Measurements from ENCODE around the gene IL36A.

IL36A gene

DNA sequence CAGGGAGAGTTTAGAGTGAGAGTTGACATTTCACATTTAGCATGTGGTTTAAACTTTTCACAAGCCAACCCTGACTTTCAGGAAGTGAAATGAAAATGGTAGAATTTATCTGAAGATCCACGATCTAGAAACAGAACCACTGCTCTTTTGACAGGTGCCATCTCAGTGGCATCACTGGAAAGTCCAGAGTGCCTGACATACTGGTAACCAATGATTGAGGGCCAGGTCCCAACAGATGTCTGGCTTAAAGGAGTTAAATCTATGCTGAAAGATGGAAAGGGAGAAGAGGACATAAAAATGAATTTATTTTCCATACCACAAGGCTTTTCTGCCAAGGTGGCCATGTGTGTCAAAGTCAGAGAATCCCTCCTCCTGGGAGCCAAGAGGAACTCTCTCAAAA lies 24.7 kb upstream of the IL36A start:
- no peak overlapping the region for H3K27ac ChIP-seq (ENCODE audit: low read depth, low read length)
- peaks cover 4% of the 10 kb centered on the region for H3K27me3 ChIP-seq (ENCODE audit: control insufficient read depth, insufficient read depth, low read length)

DNA sequence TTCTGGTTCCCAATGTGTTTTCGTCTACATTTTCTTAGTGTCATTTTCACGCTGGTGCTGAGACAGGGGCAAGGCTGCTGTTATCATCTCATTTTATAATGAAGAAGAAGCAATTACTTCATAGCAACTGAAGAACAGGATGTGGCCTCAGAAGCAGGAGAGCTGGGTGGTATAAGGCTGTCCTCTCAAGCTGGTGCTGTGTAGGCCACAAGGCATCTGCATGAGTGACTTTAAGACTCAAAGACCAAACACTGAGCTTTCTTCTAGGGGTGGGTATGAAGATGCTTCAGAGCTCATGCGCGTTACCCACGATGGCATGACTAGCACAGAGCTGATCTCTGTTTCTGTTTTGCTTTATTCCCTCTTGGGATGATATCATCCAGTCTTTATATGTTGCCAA lies 20.2 kb upstream of the IL36A start:
- Histone ChIP-seq H3K27me3 (ENCODE audit: control insufficient read depth, insufficient read depth, low read length) (no peaks in the 10 kb centered on the region), H3K27ac (ENCODE audit: low read depth, low read length) (no peak overlapping the region), H3K4me3 (ENCODE audit: low read length) (no peak overlapping the region), H3K9ac (ENCODE audit: low read length) (no peak overlapping the region), H3K36me3 (ENCODE audit: control insufficient read depth, insufficient read depth, low read length) (no peaks in the 10 kb centered on the region), H3K4me1 (ENCODE audit: control insufficient read depth, insufficient read depth, low read length) (no peaks in the 10 kb centered on the region)

More for the DNA sequence above, 24.7 kb upstream of the IL36A start:
- Histone ChIP-seq H3K36me3 (ENCODE audit: control insufficient read depth, insufficient read depth, low read length) (no peaks in the 10 kb centered on the region), H3K9ac (ENCODE audit: low read length) (no peak overlapping the region), H3K4me3 (ENCODE audit: low read length) (no peak overlapping the region), H3K4me1 (ENCODE audit: control insufficient read depth, insufficient read depth, low read length) (no peaks in the 10 kb centered on the region)

DNA sequence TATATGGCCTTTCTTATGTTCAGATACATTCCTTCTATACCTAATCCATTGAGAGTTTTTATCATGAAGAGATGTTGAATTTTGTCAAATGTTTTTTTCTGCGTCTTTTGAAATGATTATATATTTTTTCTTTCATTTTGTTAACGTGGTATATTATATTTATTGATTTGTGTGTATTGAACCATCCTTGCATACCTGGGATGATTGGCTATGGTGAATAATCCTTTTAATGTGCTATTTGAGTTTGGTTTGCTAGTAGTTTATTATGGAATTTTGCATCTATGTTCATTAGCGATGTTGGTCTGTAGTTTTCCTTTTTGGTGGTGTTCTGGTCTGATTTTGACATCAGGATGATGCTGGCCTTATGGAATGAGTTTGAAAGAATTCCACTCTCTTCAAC lies 15.6 kb upstream of the IL36A start:
- Histone ChIP-seq H3K4me1 (ENCODE audit: control insufficient read depth, insufficient read depth, low read length) (no peaks in the 10 kb centered on the region), H3K4me3 (ENCODE audit: low read length) (no peak overlapping the region), H3K27me3 (ENCODE audit: control insufficient read depth, insufficient read depth, low read length) (no peaks in the 10 kb centered on the region)

DNA sequence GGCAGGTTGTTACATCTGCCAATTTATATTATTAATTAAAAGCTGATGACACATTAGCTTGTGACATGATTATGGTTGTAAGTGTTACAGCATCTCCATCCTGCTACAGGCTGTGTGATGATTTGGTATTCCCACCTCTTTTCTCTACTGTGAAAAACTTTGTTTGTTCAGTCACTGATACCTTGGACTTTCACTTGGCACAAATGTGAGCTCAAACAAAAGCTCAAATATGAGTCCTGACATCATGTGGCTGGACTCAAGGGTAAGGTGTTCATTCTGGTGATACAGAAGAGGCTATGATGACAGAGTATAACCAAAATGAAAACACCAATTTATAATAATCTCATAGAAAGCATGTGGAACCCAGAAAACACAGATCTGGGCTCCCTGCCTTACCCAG lies 11.4 kb upstream of the IL36A start:
- no peaks in the 10 kb centered on the region for H3K27me3 ChIP-seq (ENCODE audit: control insufficient read depth, insufficient read depth, low read length)
- no peak overlapping the region for H3K9ac ChIP-seq (ENCODE audit: low read length)
- no peak overlapping the region for H3K4me3 ChIP-seq (ENCODE audit: low read length)
- no peaks in the 10 kb centered on the region for H3K4me1 ChIP-seq (ENCODE audit: control insufficient read depth, insufficient read depth, low read length)
- no peaks in the 10 kb centered on the region for H3K36me3 ChIP-seq (ENCODE audit: control insufficient read depth, insufficient read depth, low read length)
- H3K27ac ChIP-seq (ENCODE audit: low read depth, low read length) = no peak overlapping the region

More for the DNA sequence above, 15.6 kb upstream of the IL36A start:
- no peak overlapping the region for H3K27ac ChIP-seq (ENCODE audit: low read depth, low read length)
- H3K36me3 ChIP-seq (ENCODE audit: control insufficient read depth, insufficient read depth, low read length) = no peaks in the 10 kb centered on the region
- H3K9ac ChIP-seq (ENCODE audit: low read length) = no peak overlapping the region

DNA sequence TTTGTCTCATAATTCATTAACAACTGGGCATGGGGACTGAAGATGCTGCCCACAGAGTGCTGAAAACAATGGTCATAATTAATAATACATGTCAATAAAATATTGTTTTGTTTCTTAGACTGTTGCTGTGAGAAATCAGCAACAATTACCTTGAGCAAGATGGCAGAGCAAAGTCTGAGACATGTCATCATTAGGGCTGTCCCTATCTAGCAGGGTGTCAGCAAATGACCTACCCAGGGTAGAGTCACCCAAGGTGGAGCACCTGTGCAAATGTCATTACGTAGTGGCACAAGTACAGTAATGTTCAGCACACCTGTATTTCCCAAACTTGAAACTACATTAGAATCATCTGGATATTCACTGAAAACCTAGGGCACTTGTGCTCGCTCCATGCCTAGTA lies 10.6 kb upstream of the IL36A start:
- Histone ChIP-seq H3K27me3 (ENCODE audit: control insufficient read depth, insufficient read depth, low read length) (no peaks in the 10 kb centered on the region), H3K4me3 (ENCODE audit: low read length) (no peak overlapping the region), H3K4me1 (ENCODE audit: control insufficient read depth, insufficient read depth, low read length) (no peaks in the 10 kb centered on the region), H3K27ac (ENCODE audit: low read depth, low read length) (no peak overlapping the region), H3K36me3 (ENCODE audit: control insufficient read depth, insufficient read depth, low read length) (no peaks in the 10 kb centered on the region), H3K9ac (ENCODE audit: low read length) (no peak overlapping the region)

DNA sequence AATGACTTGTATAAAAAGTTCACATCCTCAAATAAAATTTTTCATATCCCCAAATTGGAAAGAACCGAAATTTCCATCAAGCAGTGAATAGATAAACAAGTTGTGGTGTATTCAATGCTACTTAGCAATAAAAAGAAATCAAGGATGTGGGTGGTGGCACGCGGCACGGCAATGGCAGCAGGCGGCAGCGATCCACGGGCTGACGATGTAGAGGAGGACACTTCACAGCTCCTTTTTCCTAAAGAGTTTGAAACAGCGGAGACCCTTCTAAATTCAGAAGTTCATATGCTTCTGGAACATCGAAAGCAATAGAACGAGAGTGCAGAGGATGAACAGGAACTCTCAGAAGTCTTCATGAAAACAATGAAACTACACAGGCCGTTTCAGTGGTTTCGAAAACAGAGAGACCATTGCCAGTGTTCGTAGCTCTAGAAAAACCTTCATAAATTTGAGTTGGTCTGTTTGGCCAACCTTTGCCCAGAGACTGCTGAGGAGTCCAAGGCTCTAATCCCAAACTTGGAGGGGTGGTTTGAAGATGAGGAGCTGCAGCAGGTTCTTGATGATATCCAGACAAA lies 9.8 kb upstream of the IL36A start:
- Histone ChIP-seq H3K27ac (ENCODE audit: low read depth, low read length) (no peak overlapping the region), H3K9ac (ENCODE audit: low read length) (no peak overlapping the region), H3K36me3 (ENCODE audit: control insufficient read depth, insufficient read depth, low read length) (no peaks in the 10 kb centered on the region)

DNA sequence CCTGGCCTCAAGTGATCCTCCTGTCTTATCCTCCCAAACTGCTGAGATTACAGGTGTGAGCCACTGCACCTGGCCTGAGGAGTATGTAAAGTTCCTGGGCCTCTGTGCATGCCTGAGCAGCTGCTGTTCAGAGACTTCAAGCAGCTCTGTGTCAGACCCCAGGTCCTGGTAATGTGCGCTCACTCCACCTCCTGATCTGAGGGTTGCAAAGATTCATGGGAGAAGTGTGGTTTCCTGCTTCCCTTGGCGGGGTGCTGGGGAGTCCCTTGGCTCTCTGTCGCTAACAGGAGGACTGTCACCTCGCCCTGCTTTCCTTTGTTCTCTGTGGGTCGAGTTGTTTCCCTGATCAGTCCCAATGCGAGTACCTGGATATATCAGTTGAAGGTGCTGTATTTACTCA lies 8.6 kb upstream of the IL36A start:
- no peaks in the 10 kb centered on the region for H3K4me1 ChIP-seq (ENCODE audit: control insufficient read depth, insufficient read depth, low read length)
- H3K27me3 ChIP-seq (ENCODE audit: control insufficient read depth, insufficient read depth, low read length) = no peaks in the 10 kb centered on the region
- no peak overlapping the region for H3K27ac ChIP-seq (ENCODE audit: low read depth, low read length)
- no peak overlapping the region for H3K4me3 ChIP-seq (ENCODE audit: low read length)
- H3K36me3 ChIP-seq (ENCODE audit: control insufficient read depth, insufficient read depth, low read length) = no peaks in the 10 kb centered on the region
- no peak overlapping the region for H3K9ac ChIP-seq (ENCODE audit: low read length)

More for the DNA sequence above, 9.8 kb upstream of the IL36A start:
- H3K4me3 ChIP-seq (ENCODE audit: low read length) = no peak overlapping the region
- H3K4me1 ChIP-seq (ENCODE audit: control insufficient read depth, insufficient read depth, low read length) = no peaks in the 10 kb centered on the region
- no peaks in the 10 kb centered on the region for H3K27me3 ChIP-seq (ENCODE audit: control insufficient read depth, insufficient read depth, low read length)

DNA sequence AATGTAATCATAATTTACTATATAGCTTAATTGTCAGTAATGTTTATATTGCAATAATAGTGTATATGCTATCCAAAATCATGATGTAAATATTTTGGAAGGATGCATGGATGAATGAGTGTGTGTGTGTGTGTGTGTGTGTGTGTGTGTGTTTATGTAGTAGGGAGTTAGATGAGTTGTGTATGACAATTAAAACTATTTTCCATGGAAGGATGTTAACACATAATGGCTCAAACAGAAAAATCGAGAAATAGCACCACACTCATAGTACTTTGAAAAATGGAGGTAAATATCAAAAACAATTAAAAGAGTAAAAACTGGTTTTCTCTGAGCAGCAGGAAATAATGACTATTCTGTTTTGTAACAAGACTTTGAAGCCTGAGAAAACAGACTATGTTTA lies 8.1 kb upstream of the IL36A start:
- no peaks in the 10 kb centered on the region for H3K27me3 ChIP-seq (ENCODE audit: control insufficient read depth, insufficient read depth, low read length)
- H3K9ac ChIP-seq (ENCODE audit: low read length) = no peak overlapping the region
- no peak overlapping the region for H3K27ac ChIP-seq (ENCODE audit: low read depth, low read length)
- no peaks in the 10 kb centered on the region for H3K36me3 ChIP-seq (ENCODE audit: control insufficient read depth, insufficient read depth, low read length)
- no peak overlapping the region for H3K4me3 ChIP-seq (ENCODE audit: low read length)
- H3K4me1 ChIP-seq (ENCODE audit: control insufficient read depth, insufficient read depth, low read length) = no peaks in the 10 kb centered on the region

DNA sequence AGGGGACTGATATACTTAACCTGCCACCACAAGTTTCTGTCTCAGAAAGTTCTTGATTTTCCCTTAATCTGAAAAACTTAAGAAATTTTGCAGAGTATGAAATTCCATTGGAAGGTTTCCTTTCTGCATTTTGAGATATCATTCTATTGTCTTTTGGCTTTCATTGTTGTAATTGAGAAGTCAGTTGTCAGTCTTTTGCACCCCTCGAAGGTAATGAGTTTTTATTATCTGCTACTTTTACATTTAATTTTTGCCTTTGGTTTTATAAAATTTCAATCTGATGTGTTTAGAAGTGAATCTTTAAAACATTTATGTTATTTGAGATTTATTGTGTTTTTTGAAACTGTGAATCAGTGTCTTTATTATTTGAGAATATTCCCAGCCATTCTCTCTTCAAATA lies 4.8 kb upstream of the IL36A start:
- Histone ChIP-seq H3K27me3 (ENCODE audit: control insufficient read depth, insufficient read depth, low read length) (no peaks in the 10 kb centered on the region), H3K4me3 (ENCODE audit: low read length) (no peak overlapping the region), H3K9ac (ENCODE audit: low read length) (no peak overlapping the region), H3K4me1 (ENCODE audit: control insufficient read depth, insufficient read depth, low read length) (no peaks in the 10 kb centered on the region), H3K27ac (ENCODE audit: low read depth, low read length) (no peak overlapping the region), H3K36me3 (ENCODE audit: control insufficient read depth, insufficient read depth, low read length) (no peaks in the 10 kb centered on the region)

DNA sequence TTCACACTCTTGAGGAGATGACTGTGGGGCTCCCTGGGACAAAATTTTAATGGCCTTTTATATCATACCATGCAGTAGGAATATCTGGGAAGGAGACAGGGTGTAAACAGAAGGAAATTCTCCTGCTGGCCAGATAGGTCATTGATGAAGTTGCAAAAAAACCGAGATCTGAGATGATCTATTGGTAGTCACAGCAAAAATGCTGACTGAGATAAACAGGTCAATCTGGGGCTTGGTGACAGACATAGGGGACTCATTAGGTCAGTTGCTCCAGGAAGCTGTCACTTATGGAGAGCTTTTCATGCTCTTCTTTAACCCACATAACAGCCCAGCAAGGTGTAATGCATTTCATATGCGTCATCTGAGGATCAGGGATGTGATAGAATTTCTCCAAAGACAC lies 2.6 kb upstream of the IL36A start:
- H3K36me3 ChIP-seq (ENCODE audit: control insufficient read depth, insufficient read depth, low read length) = no peaks in the 10 kb centered on the region
- H3K27me3 ChIP-seq (ENCODE audit: control insufficient read depth, insufficient read depth, low read length) = no peaks in the 10 kb centered on the region
- no peak overlapping the region for H3K27ac ChIP-seq (ENCODE audit: low read depth, low read length)
- no peak overlapping the region for H3K4me3 ChIP-seq (ENCODE audit: low read length)
- H3K9ac ChIP-seq (ENCODE audit: low read length) = no peak overlapping the region
- no peaks in the 10 kb centered on the region for H3K4me1 ChIP-seq (ENCODE audit: control insufficient read depth, insufficient read depth, low read length)

DNA sequence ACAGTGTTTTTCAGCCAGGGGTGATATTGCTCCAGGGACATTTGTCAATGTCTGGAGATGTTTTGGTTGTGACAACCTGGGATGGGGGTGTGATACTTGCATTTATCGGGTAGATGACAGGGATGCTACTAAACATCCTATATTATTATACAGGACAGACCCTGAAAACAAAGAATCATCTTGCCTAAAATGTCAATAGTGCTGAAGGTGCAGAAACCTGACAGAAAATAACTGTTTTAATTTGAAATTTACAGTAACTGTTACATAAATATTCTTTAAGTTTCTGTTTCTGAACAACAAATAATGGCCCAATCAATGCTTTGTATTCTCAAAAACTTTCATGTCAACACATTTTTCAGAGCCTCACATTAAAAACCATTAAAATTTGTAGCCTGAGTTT lies 2.0 kb downstream of the IL36A start:
- Histone ChIP-seq H3K4me3 (ENCODE audit: low read length) (no peak overlapping the region), H3K36me3 (ENCODE audit: control insufficient read depth, insufficient read depth, low read length) (no peaks in the 10 kb centered on the region), H3K27me3 (ENCODE audit: control insufficient read depth, insufficient read depth, low read length) (no peaks in the 10 kb centered on the region), H3K27ac (ENCODE audit: low read depth, low read length) (no peak overlapping the region), H3K9ac (ENCODE audit: low read length) (no peak overlapping the region), H3K4me1 (ENCODE audit: control insufficient read depth, insufficient read depth, low read length) (no peaks in the 10 kb centered on the region)

DNA sequence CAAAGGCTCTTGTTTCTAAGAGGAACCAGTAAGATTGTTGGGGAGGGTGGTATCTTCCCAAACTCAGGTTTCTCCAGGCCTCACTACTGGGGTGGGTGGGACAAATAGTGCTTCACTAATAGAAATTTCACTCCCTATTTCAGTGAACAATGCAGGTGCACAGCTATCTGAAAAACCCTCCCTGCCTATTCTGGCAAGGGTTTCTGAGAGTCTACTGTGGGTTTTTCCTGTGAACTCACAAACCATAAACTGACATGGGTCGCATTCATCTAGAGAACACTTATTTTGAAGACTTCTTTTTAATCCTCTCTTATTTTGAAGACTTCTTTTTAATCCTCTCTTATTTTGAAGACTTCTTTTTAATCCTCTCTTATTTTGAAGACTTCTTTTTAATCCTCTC lies 4.4 kb downstream of the IL36A start:
- no peaks in the 10 kb centered on the region for H3K36me3 ChIP-seq (ENCODE audit: control insufficient read depth, insufficient read depth, low read length)
- no peak overlapping the region for H3K27ac ChIP-seq (ENCODE audit: low read depth, low read length)
- no peak overlapping the region for H3K4me3 ChIP-seq (ENCODE audit: low read length)
- no peak overlapping the region for H3K9ac ChIP-seq (ENCODE audit: low read length)
- H3K4me1 ChIP-seq (ENCODE audit: control insufficient read depth, insufficient read depth, low read length) = no peaks in the 10 kb centered on the region
- no peaks in the 10 kb centered on the region for H3K27me3 ChIP-seq (ENCODE audit: control insufficient read depth, insufficient read depth, low read length)

DNA sequence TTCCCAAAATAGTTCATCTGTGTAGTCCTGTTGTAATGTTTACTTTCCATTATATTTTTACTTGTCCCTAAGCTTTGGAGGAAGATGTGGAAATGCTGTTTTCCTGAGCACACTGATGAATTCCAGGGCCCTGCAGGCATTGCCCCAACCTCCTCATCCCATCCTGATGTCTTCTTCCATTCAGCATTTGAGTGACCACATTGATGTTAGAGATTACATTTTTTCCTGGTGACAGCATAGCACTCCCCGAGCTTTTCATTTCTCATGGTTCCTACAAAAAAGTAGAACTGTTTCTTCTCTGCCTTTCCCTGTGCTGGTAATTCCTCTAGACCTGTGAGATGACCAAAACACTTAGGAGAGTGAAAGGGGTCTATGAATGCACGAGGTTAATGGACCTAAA lies 4.8 kb downstream of the IL36A start:
- Histone ChIP-seq H3K9ac (ENCODE audit: low read length) (no peak overlapping the region), H3K4me1 (ENCODE audit: control insufficient read depth, insufficient read depth, low read length) (no peaks in the 10 kb centered on the region), H3K36me3 (ENCODE audit: control insufficient read depth, insufficient read depth, low read length) (no peaks in the 10 kb centered on the region), H3K27me3 (ENCODE audit: control insufficient read depth, insufficient read depth, low read length) (no peaks in the 10 kb centered on the region), H3K27ac (ENCODE audit: low read depth, low read length) (no peak overlapping the region), H3K4me3 (ENCODE audit: low read length) (no peak overlapping the region)
